GM13976 (cell line): Measurements from ENCODE around the gene RXFP3.

Source experiments
- DNase-seq: peaks from one replicate; pipeline ENCODE4 v3.0.0; 2012; ENCODE audit warnings: low spot score
- CTCF ChIP-seq: IDR thresholded peaks from 2 replicates; pipeline ENCODE4 v1.5.1; 2012; ENCODE audit warnings: borderline replicate concordance, mild to moderate bottlenecking; ENCODE audit not compliant: insufficient read depth; ENCODE audit errors: extremely low read depth, missing control alignments, control extremely low read depth
- in situ Hi-C: fragments of 300-500 bp; cut with MboI; formaldehyde crosslinking; loops from one replicate; pipeline ENCODE4 v1.12.0; 2022; ENCODE audit warnings: low sequenced_read_pairs, mixed read lengths, inconsistent platforms; ENCODE audit not compliant: unreplicated experiment

The RXFP3 gene

GRCh38 chr5:33978306-33978705 is 42.1 kb downstream of the RXFP3 start:
- TF ChIP-seq CTCF, result no peak
- in situ Hi-C loops, result no loop called here
- no peak for DNase-seq

GRCh38 chr5:33980030-33980429 is 43.8 kb downstream of the RXFP3 start:
- in situ Hi-C loops, result no loop called here
- no peak for DNase-seq
- TF ChIP-seq CTCF, result no peak

GRCh38 chr5:33981408-33982162 is 45.4 kb downstream of the RXFP3 start:
- TF ChIP-seq CTCF, result no peak
- in situ Hi-C loops, result no loop called here
- no peak for DNase-seq

GRCh38 chr5:33984178-33984577 is 48.0 kb downstream of the RXFP3 start:
- in situ Hi-C loops, result no loop called here
- no peak for DNase-seq
- no peak for TF ChIP-seq CTCF

GRCh38 chr5:33984671-33985124 is 48.5 kb downstream of the RXFP3 start, which contains the start of gene SLC45A2:
Gene SLC45A2 (minus strand): TSS chr5:33984693. CDS start chr5:33984583, 110 bp downstream.
- in situ Hi-C loops, result no loop called here
- TF ChIP-seq CTCF, result no peak
- no peak for DNase-seq

GRCh38 chr5:33985447-33985846 is 49.3 kb downstream of the RXFP3 start:
- no peak for TF ChIP-seq CTCF
- in situ Hi-C loops, result no loop called here
- DNase-seq, result no peak
